Sigmoid colon (tissue), 7 donors: Measurements from ENCODE around the gene KCNT1. TPM values are rescaled to one million over a fixed set of nuclear protein-coding genes. Genes with fewer than 3 reads are reported as not detected.

Experiments
- DNase-seq: peaks from one replicate; pipeline ENCODE4 v3.0.0-alpha.2; 2019
- H3K27ac ChIP-seq, 4 donors: fragments of 200-600 bp; sonication (generic); one replicate each; pipeline ENCODE4 v1.5.1; 2016 to 2019; ENCODE audit warnings: mild to moderate bottlenecking in 1 of 4
- H3K27me3 ChIP-seq, 3 donors: fragments of 200-600 bp; sonication (generic); one replicate each; pipeline ENCODE4 v1.5.1; 2019; ENCODE audit warnings: mild to moderate bottlenecking in 1 of 3
- H3K36me3 ChIP-seq, 4 donors: fragments of 200-600 bp; sonication (generic); one replicate each; pipeline ENCODE4 v1.5.1; 2016 to 2019
- H3K4me1 ChIP-seq, 4 donors: fragments of 200-600 bp; sonication (generic); one replicate each; pipeline ENCODE4 v1.5.1; 2017 to 2019
- H3K4me3 ChIP-seq, 4 donors: fragments of 200-600 bp; sonication (generic); one replicate each; pipeline ENCODE4 v1.5.1; 2017 to 2019; ENCODE audit warnings: mild to moderate bottlenecking in 2 of 4, moderate library complexity in 1 of 4
- H3K9me3 ChIP-seq, 4 donors: fragments of 200-600 bp in 3 of 4; sonication (generic) in 3 of 4; one replicate each; pipeline versions ENCODE4 v1.5.1 to v1.6.1; 2013 to 2019
- EP300 ChIP-seq, 4 donors: sonication (generic); formaldehyde crosslinking; IDR thresholded peaks; one replicate each; pipeline ENCODE4 v1.6.1; 2017; ENCODE audit warnings: antibody characterized with exemption in 4 of 4
- POLR2A ChIP-seq, 2 donors: fragments of 450-650 bp; IDR thresholded peaks; one replicate each; pipeline ENCODE4 v1.6.1; 2016; ENCODE audit warnings: antibody characterized with exemption in 2 of 2, mild to moderate bottlenecking in 2 of 2, moderate library complexity in 2 of 2
- POLR2AphosphoS5 ChIP-seq, 4 donors: sonication (generic); formaldehyde crosslinking; IDR thresholded peaks; one replicate each; pipeline ENCODE4 v1.6.1; 2017; ENCODE audit warnings: antibody characterized with exemption in 4 of 4
- WGBS, 2 donors: extraction: QIAGEN DNeasy Blood & Tissue Kit; methylation state at CpG; one replicate each; pipeline ENCODE4 v1.1.7; 2013; 5-methylcytosine and 5-hydroxymethylcytosine counted together
- intact Hi-C: fragments of 100-400 bp; cut with DNase I; formaldehyde crosslinking; loops from one replicate; pipeline ENCODE4 v1.15.1; 2023
- polyA plus RNA-seq, 3 donors: library from polyadenylated mRNA; stranded (reverse); fragments of 200-250 nt; gene quantifications; one replicate each; pipeline ENCODE4 v1.2.3, GENCODE V29; 2013
- total RNA-seq, 4 donors: library from RNA; depleted of rRNA; stranded (reverse); fragments of >200 nt; gene quantifications; one replicate each; pipeline ENCODE4 v1.1.0, GENCODE V29; 2016
- TF ChIP-seq, protein P1 (sequence below), 4 experiments: fragments of 450-650 bp in 3 of 4; fragments of 200-600 bp in 1 of 4; IDR thresholded peaks; one replicate each; pipeline ENCODE4 v1.5.1; 2016 to 2019; ENCODE audit warnings: antibody characterized with exemption in 4 of 4, mild to moderate bottlenecking in 3 of 4, moderate library complexity in 2 of 4
- donor health status: healthy with polysubstance abuse.
- donor health status: Bipolar disorder and iron deficiency.
- donor health status: healthy.

KCNT1 gene
- total and polyA plus RNA-seq, 7 donors: 0.23 to 0.95 (median 0.32) TPM; not detected in 3

DNA sequence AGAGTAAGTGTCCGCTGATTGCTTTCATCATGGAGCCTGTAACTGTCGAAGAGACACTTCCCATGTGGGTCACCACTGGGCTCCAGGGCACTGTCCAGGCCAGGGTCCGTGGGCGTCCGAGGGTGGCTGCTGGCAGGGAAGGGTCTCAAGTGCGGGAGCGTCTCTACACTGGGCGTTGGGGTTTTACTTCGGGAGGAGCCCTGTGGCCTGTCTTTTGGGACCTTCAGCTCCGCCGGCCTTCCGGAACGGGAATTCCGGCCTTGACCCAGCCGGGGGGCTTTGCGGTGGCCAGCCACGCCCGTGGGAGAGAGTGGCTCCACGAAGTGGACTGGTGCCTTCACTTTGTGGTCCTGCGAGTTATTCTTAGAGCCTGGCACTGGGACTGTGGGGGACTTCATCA, 119.1 kb downstream of the KCNT1 start:
- intact Hi-C loops: no loop called here
- peaks cover 27 to 82% (median 63%) of the 10 kb centered on the region in 4 donors for H3K36me3 ChIP-seq
- no peaks in the 10 kb centered on the region for H3K27me3 ChIP-seq
- H3K4me1 ChIP-seq: no peaks in the 10 kb centered on the region
- WGBS, 2 donors: 98% methylated on average over 20 of the region's 20 CpGs
- DNase-seq: no peak
- no peak for TF ChIP-seq POLR2A (IDR thresholded peaks at IDR 0.05)
- TF ChIP-seq POLR2AphosphoS5 (IDR thresholded peaks at IDR 0.05): no peak
- TF ChIP-seq EP300 (IDR thresholded peaks at IDR 0.05): no peak
- TF ChIP-seq, protein P1, sequence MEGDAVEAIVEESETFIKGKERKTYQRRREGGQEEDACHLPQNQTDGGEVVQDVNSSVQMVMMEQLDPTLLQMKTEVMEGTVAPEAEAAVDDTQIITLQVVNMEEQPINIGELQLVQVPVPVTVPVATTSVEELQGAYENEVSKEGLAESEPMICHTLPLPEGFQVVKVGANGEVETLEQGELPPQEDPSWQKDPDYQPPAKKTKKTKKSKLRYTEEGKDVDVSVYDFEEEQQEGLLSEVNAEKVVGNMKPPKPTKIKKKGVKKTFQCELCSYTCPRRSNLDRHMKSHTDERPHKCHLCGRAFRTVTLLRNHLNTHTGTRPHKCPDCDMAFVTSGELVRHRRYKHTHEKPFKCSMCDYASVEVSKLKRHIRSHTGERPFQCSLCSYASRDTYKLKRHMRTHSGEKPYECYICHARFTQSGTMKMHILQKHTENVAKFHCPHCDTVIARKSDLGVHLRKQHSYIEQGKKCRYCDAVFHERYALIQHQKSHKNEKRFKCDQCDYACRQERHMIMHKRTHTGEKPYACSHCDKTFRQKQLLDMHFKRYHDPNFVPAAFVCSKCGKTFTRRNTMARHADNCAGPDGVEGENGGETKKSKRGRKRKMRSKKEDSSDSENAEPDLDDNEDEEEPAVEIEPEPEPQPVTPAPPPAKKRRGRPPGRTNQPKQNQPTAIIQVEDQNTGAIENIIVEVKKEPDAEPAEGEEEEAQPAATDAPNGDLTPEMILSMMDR (IDR thresholded peaks at IDR 0.05): no peak
- no peak overlapping the region for H3K27ac ChIP-seq
- no peaks in the 10 kb centered on the region for H3K9me3 ChIP-seq
- no peak overlapping the region for H3K4me3 ChIP-seq

DNA sequence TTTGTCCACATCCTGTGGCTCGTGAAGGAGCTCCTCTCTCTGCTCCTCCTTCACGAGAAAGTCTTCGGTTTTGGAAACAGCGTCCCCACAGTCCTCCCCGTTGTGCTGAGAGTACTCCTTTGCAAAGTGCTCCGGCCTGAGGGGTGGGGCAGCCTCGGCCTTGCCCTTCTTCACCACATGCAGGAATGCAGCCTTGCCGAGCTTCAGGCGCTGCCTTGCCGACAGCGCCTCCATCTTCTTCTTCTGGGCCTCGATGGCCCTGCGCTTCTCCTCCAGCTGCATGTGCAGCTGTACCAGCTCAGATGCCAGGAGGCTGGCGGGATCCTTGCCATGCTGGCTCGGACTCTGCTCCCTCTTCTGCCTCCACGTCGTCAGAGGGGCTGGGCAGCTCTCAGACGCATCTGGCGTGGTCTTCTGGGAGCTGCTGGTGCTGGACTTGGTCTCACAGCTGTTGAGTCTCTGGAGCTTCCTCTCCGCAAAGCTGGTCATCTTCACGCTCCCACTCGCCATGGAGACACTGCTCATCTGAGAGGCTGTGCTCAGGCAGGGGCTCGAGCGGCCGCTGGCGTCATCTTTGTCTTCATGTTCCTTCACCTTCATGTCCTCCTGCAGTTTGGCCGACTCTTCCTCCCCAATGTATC, 119.9 kb downstream of the KCNT1 start:
- no peak for DNase-seq
- Histone ChIP-seq H3K27ac (no peak overlapping the region), H3K4me1 (no peaks in the 10 kb centered on the region), H3K36me3 (peaks cover 27 to 76% (median 56%) of the 10 kb centered on the region in 4 donors), H3K9me3 (no peaks in the 10 kb centered on the region), H3K4me3 (no peak overlapping the region), H3K27me3 (no peaks in the 10 kb centered on the region)
- intact Hi-C loops: no loop called here
- WGBS, 2 donors: 96 to 97% methylated on average over 27 of the region's 27 CpGs
- TF ChIP-seq POLR2A (IDR thresholded peaks at IDR 0.05) (no peak), POLR2AphosphoS5 (IDR thresholded peaks at IDR 0.05) (no peak), EP300 (IDR thresholded peaks at IDR 0.05) (no peak)
- TF ChIP-seq, protein P1 (IDR thresholded peaks at IDR 0.05): no peak

DNA sequence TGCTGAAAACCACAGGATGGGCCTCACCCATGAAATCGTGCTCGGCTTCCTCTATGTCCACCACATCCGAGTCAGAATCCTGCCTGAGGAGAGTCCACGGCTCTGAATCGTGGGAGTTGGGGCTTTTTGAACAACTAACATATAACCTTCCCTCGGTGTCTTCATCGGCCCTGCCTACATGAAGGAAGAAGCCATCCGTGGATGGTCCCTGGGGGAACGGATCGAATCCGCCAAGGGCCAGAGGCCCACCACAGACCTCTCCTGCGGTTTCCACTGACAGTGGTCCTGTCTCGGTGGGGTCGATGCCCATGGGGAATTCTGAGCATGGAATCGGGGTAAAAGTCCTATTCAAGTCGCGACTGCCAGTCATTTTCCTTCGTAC, 120.4 kb downstream of the KCNT1 start:
- Histone ChIP-seq H3K4me3 (no peak overlapping the region), H3K9me3 (no peaks in the 10 kb centered on the region), H3K27me3 (no peaks in the 10 kb centered on the region), H3K4me1 (no peaks in the 10 kb centered on the region), H3K36me3 (peaks cover 26 to 75% (median 51%) of the 10 kb centered on the region in 4 donors), H3K27ac (no peak overlapping the region)
- 96 to 98% methylated on average over 18 of the region's 18 CpGs for WGBS, 2 donors
- TF ChIP-seq, protein P1 (IDR thresholded peaks at IDR 0.05): no peak
- TF ChIP-seq POLR2A (IDR thresholded peaks at IDR 0.05) (no peak), EP300 (IDR thresholded peaks at IDR 0.05) (no peak), POLR2AphosphoS5 (IDR thresholded peaks at IDR 0.05) (no peak)
- no peak for DNase-seq
- intact Hi-C loops: no loop called here

DNA sequence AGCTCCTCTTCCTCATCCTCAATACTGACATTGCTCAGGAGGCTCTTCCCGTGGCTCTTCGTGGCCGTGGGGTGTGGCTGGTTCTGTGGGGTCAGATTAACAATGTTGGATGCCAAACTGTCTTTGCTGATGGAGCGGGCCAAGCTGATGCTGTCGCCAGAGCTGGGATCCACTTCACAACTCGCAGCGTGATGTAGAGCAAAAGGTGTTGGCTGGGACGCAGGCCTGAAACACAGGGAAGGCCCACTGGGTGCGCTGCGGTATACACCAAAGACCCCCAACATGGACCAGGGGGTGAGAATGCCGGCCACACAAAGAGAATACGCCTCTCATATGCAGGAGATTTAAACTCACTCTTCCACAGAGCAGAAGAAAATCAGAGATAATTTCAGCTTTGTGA, 121.1 kb downstream of the KCNT1 start:
- TF ChIP-seq EP300 (IDR thresholded peaks at IDR 0.05): no peak
- TF ChIP-seq, protein P1 (IDR thresholded peaks at IDR 0.05): no peak
- TF ChIP-seq POLR2AphosphoS5 (IDR thresholded peaks at IDR 0.05): no peak
- TF ChIP-seq POLR2A (IDR thresholded peaks at IDR 0.05): no peak
- H3K4me1 ChIP-seq: no peaks in the 10 kb centered on the region
- no peaks in the 10 kb centered on the region for H3K27me3 ChIP-seq
- DNase-seq: no peak
- intact Hi-C loops: no loop called here
- H3K9me3 ChIP-seq: no peaks in the 10 kb centered on the region
- H3K36me3 ChIP-seq: peaks cover 20 to 69% (median 44%) of the 10 kb centered on the region in 4 donors
- H3K4me3 ChIP-seq: no peak overlapping the region
- no peak overlapping the region for H3K27ac ChIP-seq
- WGBS, 2 donors: 95% methylated on average over 12 of the region's 12 CpGs
